Adrenal gland (tissue), 5 donors: ENCODE results near the gene GNPTG.

Experiments
- POLR2A ChIP-seq, 2 donors: fragments of 450-650 bp; IDR thresholded peaks; one replicate each; pipeline ENCODE4 v1.6.1; 2017; ENCODE audit warnings: antibody characterized with exemption in 2 of 2, mild to moderate bottlenecking in 2 of 2, moderate library complexity in 1 of 2
- TF ChIP-seq, protein P1 (sequence below), 6 experiments: fragments of 450-650 bp in 4 of 6; fragments of 200-600 bp in 2 of 6; sonication (generic) in 1 of 6; IDR thresholded peaks; 1 replicate in 5 of 6; 2 replicates in 1 of 6; pipeline versions ENCODE4 v1.5.1 to v1.8.0; 2016 to 2021; ENCODE audit warnings: antibody characterized with exemption in 6 of 6, mild to moderate bottlenecking in 2 of 6, moderate library complexity in 1 of 6
- donor health status: DM: no; HTN: no; CAD: no.

DNA sequence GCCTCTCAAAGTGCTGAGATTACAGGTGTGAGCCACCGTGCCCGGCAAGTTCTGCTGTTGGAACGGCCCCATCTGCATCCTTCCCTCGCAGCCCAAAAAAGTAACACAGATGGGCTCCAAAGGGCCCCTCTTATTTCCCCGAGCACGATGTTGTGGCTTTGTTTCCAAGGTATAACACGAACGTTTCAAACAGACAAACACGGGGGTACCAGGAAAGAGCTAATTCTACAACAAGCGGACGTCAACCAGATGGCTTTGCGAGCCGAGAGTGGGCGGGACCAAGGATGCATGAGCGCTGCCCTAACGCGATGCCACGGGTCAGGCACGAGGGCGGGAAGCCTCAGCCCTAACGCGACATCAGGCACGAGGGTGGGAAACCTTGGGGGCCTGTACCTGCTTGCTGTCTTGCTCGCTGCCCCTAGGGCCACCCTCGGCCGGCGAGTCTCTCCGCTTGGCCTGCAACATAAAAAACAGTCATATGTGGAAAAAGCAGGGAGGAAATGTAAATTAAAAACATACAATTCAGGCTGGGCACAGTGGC is 38.6 kb downstream of the GNPTG start:
- TF ChIP-seq POLR2A (IDR thresholded peaks at IDR 0.05), result no peak
- TF ChIP-seq, protein P1, sequence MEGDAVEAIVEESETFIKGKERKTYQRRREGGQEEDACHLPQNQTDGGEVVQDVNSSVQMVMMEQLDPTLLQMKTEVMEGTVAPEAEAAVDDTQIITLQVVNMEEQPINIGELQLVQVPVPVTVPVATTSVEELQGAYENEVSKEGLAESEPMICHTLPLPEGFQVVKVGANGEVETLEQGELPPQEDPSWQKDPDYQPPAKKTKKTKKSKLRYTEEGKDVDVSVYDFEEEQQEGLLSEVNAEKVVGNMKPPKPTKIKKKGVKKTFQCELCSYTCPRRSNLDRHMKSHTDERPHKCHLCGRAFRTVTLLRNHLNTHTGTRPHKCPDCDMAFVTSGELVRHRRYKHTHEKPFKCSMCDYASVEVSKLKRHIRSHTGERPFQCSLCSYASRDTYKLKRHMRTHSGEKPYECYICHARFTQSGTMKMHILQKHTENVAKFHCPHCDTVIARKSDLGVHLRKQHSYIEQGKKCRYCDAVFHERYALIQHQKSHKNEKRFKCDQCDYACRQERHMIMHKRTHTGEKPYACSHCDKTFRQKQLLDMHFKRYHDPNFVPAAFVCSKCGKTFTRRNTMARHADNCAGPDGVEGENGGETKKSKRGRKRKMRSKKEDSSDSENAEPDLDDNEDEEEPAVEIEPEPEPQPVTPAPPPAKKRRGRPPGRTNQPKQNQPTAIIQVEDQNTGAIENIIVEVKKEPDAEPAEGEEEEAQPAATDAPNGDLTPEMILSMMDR (IDR thresholded peaks at IDR 0.05), result no peak
